Measurements from ENCODE around the gene POLR1B.
A peak's percentile ranks its signal among the peaks of the same experiment; 100 is the strongest.
"Not testable (repeated sequence)": the region's sequence is repeated elsewhere in the genome, so short reads cannot be mapped to it uniquely, and the experiment has no call there.

POLR1B gene

DNA sequence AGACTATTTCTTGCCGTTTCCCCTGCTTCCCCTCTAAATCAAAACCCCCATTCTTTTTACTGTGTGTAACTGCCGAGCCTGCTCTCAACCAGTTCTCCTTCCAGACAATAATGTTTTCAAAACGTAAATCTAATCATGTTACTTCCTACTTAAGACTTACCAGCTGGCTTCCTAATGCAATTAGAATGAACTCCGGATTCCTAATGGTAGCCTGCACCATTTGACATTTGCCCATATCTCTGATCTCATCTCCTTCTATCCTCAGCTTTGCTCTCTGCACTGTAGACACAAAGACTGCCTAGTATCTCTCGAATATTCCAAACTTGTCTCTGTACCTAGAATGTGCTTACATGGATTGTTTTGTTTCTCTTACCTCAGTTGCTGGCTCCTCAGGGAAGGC lies 47.4 kb upstream of the POLR1B start:
- Histone ChIP-seq H3K4me1 (ENCODE audit: control insufficient read depth, low read length) (no peaks in the 10 kb centered on the region), H3K9me3 (ENCODE audit: control insufficient read depth, insufficient read depth, low read length) (no peaks in the 10 kb centered on the region), H3K79me2 (ENCODE audit: control insufficient read depth, low read length) (peaks cover 13% of the 10 kb centered on the region), H3K27ac (ENCODE audit: low read depth, low read length) (no peak overlapping the region), H3K27me3 (ENCODE audit: control insufficient read depth, low read length) (no peaks in the 10 kb centered on the region), H3K4me2 (ENCODE audit: low read length) (no peak overlapping the region), H3K36me3 (ENCODE audit: control insufficient read depth, low read length) (peaks cover 20% of the 10 kb centered on the region), H3K9me2 (replicated peaks; ENCODE audit: control insufficient read depth, low read length) (no peaks in the 10 kb centered on the region), H3F3A (ENCODE audit: control insufficient read depth, insufficient read depth) (no peaks in the 10 kb centered on the region), H3K4me3 (ENCODE audit: low read length) (no peak overlapping the region), H4K20me1 (ENCODE audit: control insufficient read depth, insufficient read depth, low read depth, low read length) (no peaks in the 10 kb centered on the region)
- TF ChIP-seq EZH2phosphoT487 (IDR thresholded peaks at IDR 0.05; ENCODE audit: borderline replicate concordance, low read length) = no peak
- TF ChIP-seq, protein P1, sequence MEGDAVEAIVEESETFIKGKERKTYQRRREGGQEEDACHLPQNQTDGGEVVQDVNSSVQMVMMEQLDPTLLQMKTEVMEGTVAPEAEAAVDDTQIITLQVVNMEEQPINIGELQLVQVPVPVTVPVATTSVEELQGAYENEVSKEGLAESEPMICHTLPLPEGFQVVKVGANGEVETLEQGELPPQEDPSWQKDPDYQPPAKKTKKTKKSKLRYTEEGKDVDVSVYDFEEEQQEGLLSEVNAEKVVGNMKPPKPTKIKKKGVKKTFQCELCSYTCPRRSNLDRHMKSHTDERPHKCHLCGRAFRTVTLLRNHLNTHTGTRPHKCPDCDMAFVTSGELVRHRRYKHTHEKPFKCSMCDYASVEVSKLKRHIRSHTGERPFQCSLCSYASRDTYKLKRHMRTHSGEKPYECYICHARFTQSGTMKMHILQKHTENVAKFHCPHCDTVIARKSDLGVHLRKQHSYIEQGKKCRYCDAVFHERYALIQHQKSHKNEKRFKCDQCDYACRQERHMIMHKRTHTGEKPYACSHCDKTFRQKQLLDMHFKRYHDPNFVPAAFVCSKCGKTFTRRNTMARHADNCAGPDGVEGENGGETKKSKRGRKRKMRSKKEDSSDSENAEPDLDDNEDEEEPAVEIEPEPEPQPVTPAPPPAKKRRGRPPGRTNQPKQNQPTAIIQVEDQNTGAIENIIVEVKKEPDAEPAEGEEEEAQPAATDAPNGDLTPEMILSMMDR (IDR thresholded peaks at IDR 0.05; ENCODE audit: low read depth, low read length, poor library complexity, severe bottlenecking) = no peak

- H4K20me1 ChIP-seq (ENCODE audit: control insufficient read depth, insufficient read depth, low read depth, low read length); H3K4me3 ChIP-seq (ENCODE audit: low read length); H3F3A ChIP-seq (ENCODE audit: control insufficient read depth, insufficient read depth); H3K27ac ChIP-seq (ENCODE audit: low read depth, low read length); H3K9me3 ChIP-seq (ENCODE audit: control insufficient read depth, insufficient read depth, low read length); H3K4me1 ChIP-seq (ENCODE audit: control insufficient read depth, low read length); H3K27me3 ChIP-seq (ENCODE audit: control insufficient read depth, low read length); H3K4me2 ChIP-seq (ENCODE audit: low read length); H3K79me2 ChIP-seq (ENCODE audit: control insufficient read depth, low read length); H3K9me2 ChIP-seq (replicated peaks; ENCODE audit: control insufficient read depth, low read length): not testable (repeated sequence)
- peaks cover 16% of the 10 kb centered on the region for H3K36me3 ChIP-seq (ENCODE audit: control insufficient read depth, low read length)
Observed at GRCh38 chr2:112495878-112496277, 46.4 kb upstream of the POLR1B start.

GRCh38 chr2:112500850-112501484 lies 41.3 kb upstream of the POLR1B start:
- not testable (repeated sequence) for H3K4me3 ChIP-seq (ENCODE audit: low read length); H3K9me3 ChIP-seq (ENCODE audit: control insufficient read depth, insufficient read depth, low read length); H3K4me1 ChIP-seq (ENCODE audit: control insufficient read depth, low read length); H3K79me2 ChIP-seq (ENCODE audit: control insufficient read depth, low read length); H3F3A ChIP-seq (ENCODE audit: control insufficient read depth, insufficient read depth); H4K20me1 ChIP-seq (ENCODE audit: control insufficient read depth, insufficient read depth, low read depth, low read length); H3K4me2 ChIP-seq (ENCODE audit: low read length); H3K27me3 ChIP-seq (ENCODE audit: control insufficient read depth, low read length); H3K27ac ChIP-seq (ENCODE audit: low read depth, low read length); H3K9me2 ChIP-seq (replicated peaks; ENCODE audit: control insufficient read depth, low read length)
- TF ChIP-seq, protein P1 (IDR thresholded peaks at IDR 0.05; ENCODE audit: low read depth, low read length, poor library complexity, severe bottlenecking) = peak; percentile 34
- H3K36me3 ChIP-seq (ENCODE audit: control insufficient read depth, low read length) = peaks cover 14% of the 10 kb centered on the region

- not testable (repeated sequence) for H3K36me3 ChIP-seq (ENCODE audit: control insufficient read depth, low read length); H3K9me2 ChIP-seq (replicated peaks; ENCODE audit: control insufficient read depth, low read length); H3K4me1 ChIP-seq (ENCODE audit: control insufficient read depth, low read length); H3K27me3 ChIP-seq (ENCODE audit: control insufficient read depth, low read length); H3K79me2 ChIP-seq (ENCODE audit: control insufficient read depth, low read length); H3K4me2 ChIP-seq (ENCODE audit: low read length); H3K4me3 ChIP-seq (ENCODE audit: low read length); H3K9me3 ChIP-seq (ENCODE audit: control insufficient read depth, insufficient read depth, low read length); H3K27ac ChIP-seq (ENCODE audit: low read depth, low read length); H3F3A ChIP-seq (ENCODE audit: control insufficient read depth, insufficient read depth); H4K20me1 ChIP-seq (ENCODE audit: control insufficient read depth, insufficient read depth, low read depth, low read length)
Observed at GRCh38 chr2:112509239-112509998, 32.8 kb upstream of the POLR1B start.
